ENCODE measurements around the gene ING1.

- TF ChIP-seq CTCF (conservative IDR thresholded peaks at IDR 0.05; ENCODE audit: low read length), result no peak
- no peak for TF ChIP-seq EZH2phosphoT487 (IDR thresholded peaks at IDR 0.05; ENCODE audit: borderline replicate concordance)
Observed at GRCh38 chr13:110684388-110685056, 29.0 kb upstream of the ING1 start.

All from Loucy (cell line).